ENCODE data around the gene OR1I1.
"Not testable (repeated sequence)": the region's sequence is repeated elsewhere in the genome, so short reads cannot be mapped to it uniquely, and the experiment has no call there.

OR1I1 gene

DNA sequence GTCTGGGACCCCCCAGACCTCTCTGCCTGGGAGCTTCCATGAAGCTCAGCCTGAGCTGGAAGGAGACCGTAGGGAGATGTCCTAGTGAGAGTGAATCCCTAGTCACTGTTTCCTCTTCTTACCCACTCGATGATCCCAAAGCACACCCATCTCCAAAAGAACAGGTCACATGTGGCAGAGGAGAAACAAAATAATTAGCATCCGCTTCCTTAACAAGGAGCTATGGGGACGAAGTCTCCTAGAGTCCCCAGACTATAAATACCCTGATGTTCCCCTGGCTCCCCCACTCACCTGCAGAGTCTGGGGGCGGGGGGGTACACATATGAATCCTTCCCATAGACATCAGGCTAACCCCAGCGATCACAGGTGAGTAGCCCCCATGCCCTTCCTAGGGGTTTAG, at the start of gene OR1I1:
OR1I1 (plus strand) TSS at position 301 of the 400 bp plus-strand sequence. CDS start 4,855 bp downstream, outside the sequence.
- DNase-seq: no peak

- DNase-seq: no peak
Observed at GRCh38 chr19:15035795-15036311, 46.2 kb upstream of the OR1I1 start.

GRCh38 chr19:15037586-15037985, 44.4 kb upstream of the OR1I1 start:
- DNase-seq: no peak

GRCh38 chr19:15038294-15038693, 43.7 kb upstream of the OR1I1 start:
- DNase-seq: no peak

GRCh38 chr19:15042003-15042402, 40.0 kb upstream of the OR1I1 start:
- no peak for DNase-seq

- DNase-seq: no peak
Observed at GRCh38 chr19:15042826-15043225, 39.2 kb upstream of the OR1I1 start.

GRCh38 chr19:15045506-15045905, 36.5 kb upstream of the OR1I1 start:
- no peak for DNase-seq

- DNase-seq: no peak
Observed at GRCh38 chr19:15047680-15048079, 34.3 kb upstream of the OR1I1 start.

- no peak for DNase-seq
Observed at GRCh38 chr19:15048128-15048527, 33.9 kb upstream of the OR1I1 start.

GRCh38 chr19:15048885-15049541, 33.0 kb upstream of the OR1I1 start, which contains the start of gene CASP14:
TSS of gene CASP14 (plus strand) at chr19:15049480. CDS start at chr19:15052252, 2,772 bp downstream.
- DNase-seq: no peak

DNA sequence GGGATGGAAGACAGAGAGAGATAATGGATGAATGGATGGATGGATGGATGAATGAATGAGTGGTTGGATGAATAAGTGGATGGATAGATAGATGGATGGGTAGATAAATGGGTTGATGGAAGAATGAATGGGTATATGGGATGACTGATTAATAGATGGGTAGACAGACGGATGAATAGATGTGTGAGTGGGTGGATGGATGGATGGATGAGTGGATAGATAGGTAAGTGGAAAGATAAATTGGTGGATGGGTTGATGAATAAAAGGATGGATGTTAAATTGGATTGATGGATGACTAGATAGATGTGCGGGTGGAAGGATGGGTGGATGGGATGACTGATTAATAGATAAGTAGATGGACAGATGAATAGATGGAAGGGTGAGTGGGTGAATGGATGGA, 31.4 kb upstream of the OR1I1 start:
- no peak for DNase-seq

DNA sequence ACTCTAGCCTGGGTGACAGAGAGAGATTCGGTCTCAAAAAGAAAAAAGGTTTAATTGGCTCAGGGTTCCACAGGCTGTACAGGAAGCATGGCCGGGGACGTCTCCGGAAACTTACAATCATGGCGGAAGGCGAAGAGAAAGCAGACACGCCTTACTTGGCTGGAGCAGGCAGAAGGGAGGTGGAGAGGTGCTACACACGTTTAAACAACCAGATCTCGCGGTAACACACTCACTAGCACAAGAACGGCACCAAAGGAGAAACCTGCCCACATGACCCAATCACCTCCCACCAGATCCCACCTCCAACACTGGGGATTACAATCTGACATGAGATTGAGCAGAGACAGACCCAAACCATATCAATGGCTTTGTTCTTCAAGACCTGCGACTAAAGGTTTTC, 20.0 kb upstream of the OR1I1 start:
- DNase-seq: no peak

- DNase-seq: not testable (repeated sequence)
Observed at GRCh38 chr19:15070386-15070785, 11.6 kb upstream of the OR1I1 start.

DNA sequence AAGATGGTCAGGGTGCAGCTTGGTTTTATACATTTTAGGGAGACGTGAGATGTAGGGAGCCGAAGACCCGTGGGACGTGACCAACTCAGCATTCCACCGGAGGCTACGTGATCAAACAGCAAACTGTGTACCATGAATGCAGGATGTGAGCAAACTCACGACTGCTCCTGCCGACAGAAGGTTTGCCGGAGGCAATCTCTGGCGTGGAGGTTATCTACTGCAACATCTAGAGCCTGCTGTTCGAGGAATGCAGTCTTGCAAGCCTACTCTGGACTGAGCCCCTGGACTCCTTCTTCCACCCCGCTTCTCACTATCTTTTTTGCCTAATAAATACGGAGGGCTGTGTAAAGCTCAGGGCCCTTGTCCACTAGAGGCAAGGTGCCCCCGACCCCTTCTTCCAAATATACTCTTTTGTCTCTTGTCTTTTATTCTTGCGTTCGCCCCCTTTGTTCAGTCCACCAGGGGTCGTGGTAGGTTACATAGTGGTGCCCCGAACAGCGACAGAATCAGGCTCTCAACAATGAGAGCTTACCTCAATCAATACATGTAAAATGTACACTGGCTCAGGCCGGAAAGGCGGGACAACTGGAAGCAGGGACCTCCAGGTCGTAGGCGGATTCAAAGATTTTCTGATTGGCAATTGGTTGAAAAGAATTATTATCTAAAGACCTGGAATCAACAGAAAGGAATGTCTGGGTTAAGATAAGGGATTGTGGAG, 8.9 kb upstream of the OR1I1 start:
- no peak for DNase-seq

- DNase-seq: no peak
Observed at GRCh38 chr19:15074371-15074770, 7.6 kb upstream of the OR1I1 start.

DNA sequence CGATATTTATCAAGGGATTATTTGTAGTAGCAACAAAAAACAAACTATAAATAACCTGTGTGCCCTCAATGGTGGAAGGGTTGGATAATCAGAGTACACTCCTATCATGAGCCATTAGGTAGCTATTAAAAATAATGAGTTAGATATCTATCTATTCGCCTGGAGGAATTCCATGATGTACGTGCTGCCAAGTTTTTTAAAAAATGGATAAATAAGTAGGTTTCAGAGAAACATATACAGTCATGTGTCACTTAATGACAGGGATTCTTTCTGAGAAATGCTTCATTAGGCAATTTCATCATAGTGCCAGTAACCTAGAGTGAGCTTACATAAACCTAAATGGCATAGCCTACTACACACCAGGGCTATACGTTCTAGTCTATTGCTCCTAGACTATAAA, 6.2 kb upstream of the OR1I1 start:
- no peak for DNase-seq

DNA sequence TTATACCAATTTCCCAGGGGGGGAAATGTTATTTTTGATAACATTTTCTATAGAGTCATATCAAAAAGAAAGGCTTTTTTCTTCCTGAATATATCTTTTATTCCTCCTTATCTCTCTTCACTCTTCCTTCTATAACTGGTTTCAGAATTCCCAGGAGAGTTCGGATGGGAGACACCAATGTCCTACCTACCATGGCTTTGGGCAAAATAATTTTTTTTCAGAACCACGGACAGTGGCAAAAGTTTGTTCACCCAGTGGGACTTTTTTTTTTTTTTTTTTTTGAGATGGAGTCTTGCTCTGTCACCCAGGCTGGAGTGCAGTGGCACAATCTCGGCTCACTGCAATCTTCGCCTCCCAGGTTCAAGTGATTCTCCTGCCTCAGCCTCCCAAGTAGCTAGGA, 2.0 kb upstream of the OR1I1 start:
- not testable (repeated sequence) for DNase-seq

- no peak for DNase-seq
Observed at GRCh38 chr19:15087182-15087581, 5.2 kb downstream of the OR1I1 start.

- peak; percentile 32 for DNase-seq
Observed at GRCh38 chr19:15091918-15092753, 10.1 kb downstream of the OR1I1 start.

DNA sequence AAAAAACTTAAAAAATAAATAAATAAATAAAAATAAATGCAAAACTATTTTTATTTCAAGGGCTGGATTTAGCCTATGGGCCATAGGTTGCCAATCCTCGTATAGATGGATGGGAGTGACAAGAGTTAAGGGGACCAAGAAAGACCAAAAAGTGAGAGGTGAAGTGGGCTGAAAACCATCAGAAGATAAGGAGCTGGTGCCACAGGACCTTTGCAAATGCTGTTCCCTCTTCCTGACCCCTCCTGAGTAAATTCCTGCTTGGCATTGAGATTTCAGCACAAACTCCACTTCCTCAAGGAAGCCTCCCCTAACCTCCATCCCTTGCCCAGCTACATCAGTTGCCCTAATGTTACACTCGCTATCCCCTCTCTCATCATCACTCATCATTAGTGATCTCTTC, 11.0 kb downstream of the OR1I1 start:
- no peak for DNase-seq

- no peak for DNase-seq
Observed at GRCh38 chr19:15096223-15096622, 14.2 kb downstream of the OR1I1 start.

- not testable (repeated sequence) for DNase-seq
Observed at GRCh38 chr19:15097980-15098379, 16.0 kb downstream of the OR1I1 start.

GRCh38 chr19:15098460-15098859, 16.4 kb downstream of the OR1I1 start:
- no peak for DNase-seq

All from NCI-H1048 (cell line).